K562 (cell line): ENCODE results near the gene PNPLA2. TPM values are rescaled to one million over a fixed set of nuclear protein-coding genes. Genes with fewer than 3 reads are reported as not detected.
A peak's percentile ranks its signal among the peaks of the same experiment; 100 is the strongest.

Experiments
- ATAC-seq: fragments of 200-7000 bp; cut with Tn5 transposase; 3 replicates; pipeline ENCODE4 v1.9.1; 2020; ENCODE audit warnings: moderate library complexity
- BruUV-seq: library from RNA; stranded (reverse); fragments of 400-500 nt; replicated peaks from 2 replicates; lab custom pipeline; 2021; lab: Mats Ljungman, UMichigan
- CTCF ChIA-PET: fragments of 300-600 bp; formaldehyde crosslinking; extraction: SDS; loops from one replicate; lab custom pipeline; 2021; ENCODE audit warnings: low intra/inter-chr PET ratio; lab: Yijun Ruan, JAX
- POLR2A ChIA-PET: fragments of 300-600, 350-650 bp; sonication (Branson Sonifier 250); formaldehyde crosslinking; extraction: SDS; loops from one replicate; lab custom pipeline; 2021; ENCODE audit warnings: antibody characterized with exemption, inconsistent platforms; lab: Yijun Ruan, JAX
- DNase-seq, 4 experiments: peaks; one replicate each; pipeline versions ENCODE4 v3.0.0 to v3.0.0-alpha.2; 2011 to 2018; ENCODE audit warnings: low spot score in 3 of 4, mixed read lengths in 3 of 4; ENCODE audit errors: extremely low read depth in 1 of 4
- FAIRE-seq: peaks from 2 replicates; lab custom pipeline; 2011; peaks lifted over from hg19 to GRCh38; lab: Jason Lieb, UNC
- H2AFZ ChIP-seq: 2 replicates; pipeline ENCODE4 v1.6.0; 2011; ENCODE audit warnings: low read depth, low read length, control low read depth, inconsistent platforms
- H3K27ac ChIP-seq: fragments of 200-600 bp; 3 replicates; pipeline ENCODE4 v1.8.0; 2011; ENCODE audit warnings: low read depth, mild to moderate bottlenecking, control low read depth, inconsistent platforms, low read length, moderate library complexity, mixed read lengths; ENCODE audit errors: extremely low read depth
- H3K27me3 ChIP-seq, 2 experiments: fragments of 300-600 bp in 1 of 2; 2 replicates in 1 of 2; 3 replicates in 1 of 2; pipeline versions ENCODE4 v1.6.0 to v1.8.0; 2011; ENCODE audit warnings: inconsistent platforms in 2 of 2, low read length in 2 of 2, mild to moderate bottlenecking in 1 of 2, mixed read lengths in 1 of 2, moderate library complexity in 1 of 2; ENCODE audit not compliant: control insufficient read depth in 2 of 2, insufficient read depth in 2 of 2
- H3K36me3 ChIP-seq: fragments of 300-600 bp; 3 replicates; pipeline ENCODE4 v1.8.0; 2011; ENCODE audit warnings: mild to moderate bottlenecking, low read length, inconsistent platforms; ENCODE audit not compliant: control insufficient read depth, insufficient read depth
- H3K4me1 ChIP-seq, 2 experiments: fragments of 200-600 bp in 1 of 2; replicated peaks in 1 of 2; 2 replicates in 1 of 2; 3 replicates in 1 of 2; pipeline versions ENCODE4 v1.5.1 to v1.8.0; 2011; ENCODE audit warnings: inconsistent platforms in 2 of 2, low read length in 2 of 2, mild to moderate bottlenecking in 1 of 2, mixed read lengths in 1 of 2, moderate library complexity in 1 of 2; ENCODE audit not compliant: control insufficient read depth in 2 of 2, insufficient read depth in 2 of 2
- H3K4me2 ChIP-seq: 2 replicates; pipeline ENCODE4 v1.6.1; 2011; ENCODE audit warnings: low read length, control low read depth, inconsistent platforms, mixed read lengths; ENCODE audit not compliant: insufficient read depth
- H3K4me3 ChIP-seq: fragments of 200-600 bp; sonication (generic), shearing (Covaris generic); 2 replicates; pipeline ENCODE4 v1.5.1; 2016; ENCODE audit warnings: control low read depth, inconsistent platforms
- H3K79me2 ChIP-seq: fragments of 200-600 bp; 3 replicates; pipeline ENCODE4 v1.8.0; 2011; ENCODE audit warnings: low read length, inconsistent platforms; ENCODE audit not compliant: control insufficient read depth, insufficient read depth
- H3K9ac ChIP-seq, 2 experiments: 2 replicates each; pipeline versions ENCODE4 v1.6.0 to v1.6.1; 2011; ENCODE audit warnings: low read depth in 2 of 2, low read length in 2 of 2, control low read depth in 1 of 2, inconsistent platforms in 1 of 2, mild to moderate bottlenecking in 1 of 2, mixed read lengths in 1 of 2; ENCODE audit not compliant: insufficient read depth in 1 of 2
- H3K9me1 ChIP-seq: one replicate; pipeline ENCODE4 v1.6.0; 2011; ENCODE audit warnings: inconsistent platforms, mild to moderate bottlenecking, low read length, moderate library complexity; ENCODE audit not compliant: control insufficient read depth, insufficient read depth
- H3K9me3 ChIP-seq: replicated peaks from 2 replicates; pipeline ENCODE4 v1.5.1; 2011; ENCODE audit warnings: low read depth, low read length, inconsistent platforms; ENCODE audit not compliant: control insufficient read depth, insufficient read depth
- H4K20me1 ChIP-seq: replicated peaks from 2 replicates; pipeline ENCODE4 v1.6.1; 2011; ENCODE audit warnings: low read length, inconsistent platforms, mixed read lengths; ENCODE audit not compliant: control insufficient read depth, insufficient read depth
- BMI1 ChIP-seq: fragments of 150-350 bp; IDR thresholded peaks from 2 replicates; pipeline ENCODE4 v1.6.1; 2014; ENCODE audit warnings: low read length
- EHMT2 ChIP-seq: fragments of 450-650 bp; IDR thresholded peaks from 2 replicates; pipeline ENCODE4 v1.6.1; 2018; ENCODE audit warnings: antibody characterized with exemption
- GTF2E2 ChIP-seq: fragments of 200-800 bp; sonication (Bioruptor generic); IDR thresholded peaks from 2 replicates; pipeline ENCODE4 v1.6.1; 2016; ENCODE audit warnings: missing genetic modification characterization, missing compliant biosample characterization
- HBP1 ChIP-seq: fragments of 450-650 bp; formaldehyde crosslinking; IDR thresholded peaks from 2 replicates; pipeline ENCODE4 v1.4.0; 2022; ENCODE audit warnings: missing genetic modification characterization
- L3MBTL2 ChIP-seq: fragments of 450-650 bp; IDR thresholded peaks from 2 replicates; pipeline ENCODE4 v1.6.1; 2016; ENCODE audit warnings: mild to moderate bottlenecking, moderate library complexity
- LCOR ChIP-seq: sonication (generic); formaldehyde crosslinking; IDR thresholded peaks from 2 replicates; pipeline ENCODE4 v1.8.0; 2022; ENCODE audit warnings: mild to moderate bottlenecking, missing genetic modification reagents
- MIER1 ChIP-seq: fragments of 450-650 bp; IDR thresholded peaks from 2 replicates; pipeline ENCODE4 v1.6.1; 2016; ENCODE audit warnings: antibody characterized with exemption, mild to moderate bottlenecking, low read depth
- MYC ChIP-seq, 2 experiments: fragments of 250-450 bp in 1 of 2; sonication (Bioruptor Pico) in 1 of 2; IDR thresholded peaks; 2 replicates each; pipeline versions ENCODE4 v1.5.1 to v1.6.1; 2012 to 2021; ENCODE audit warnings: low read depth in 2 of 2, borderline replicate concordance in 1 of 2, improper control_type of control experiment in 1 of 2, low read length in 1 of 2, mild to moderate bottlenecking in 1 of 2, moderate library complexity in 1 of 2
- PHB ChIP-seq: fragments of 250-450 bp; sonication (Bioruptor Pico); IDR thresholded peaks from 2 replicates; pipeline ENCODE4 v1.5.0; 2021
- RBFOX2 ChIP-seq: fragments of 200-400 bp; formaldehyde crosslinking; IDR thresholded peaks from 2 replicates; pipeline ENCODE4 v1.6.1; 2017; ENCODE audit warnings: low read depth, mild to moderate bottlenecking, low read length, moderate library complexity
- SNIP1 ChIP-seq: fragments of 450-650 bp; IDR thresholded peaks from 2 replicates; pipeline ENCODE4 v1.7.1; 2017; ENCODE audit warnings: low read depth, mild to moderate bottlenecking
- TEAD4 ChIP-seq, 2 experiments: sonication (generic) in 1 of 2; formaldehyde crosslinking in 1 of 2; IDR thresholded peaks; 2 replicates each; pipeline versions ENCODE4 v1.6.1 to v1.8.0; 2012 to 2022; ENCODE audit warnings: borderline replicate concordance in 1 of 2, inconsistent platforms in 1 of 2, low read length in 1 of 2, mild to moderate bottlenecking in 1 of 2, missing genetic modification reagents in 1 of 2
- ZNF316 ChIP-seq: fragments of 450-650 bp; IDR thresholded peaks from 2 replicates; pipeline ENCODE4 v1.6.1; 2016
- ZNF584 ChIP-seq: fragments of 200-800 bp; sonication (Bioruptor generic); IDR thresholded peaks from 2 replicates; pipeline ENCODE4 v1.6.1; 2016; ENCODE audit warnings: low read depth, mild to moderate bottlenecking, missing genetic modification characterization, missing compliant biosample characterization
- WGBS: fragments of 100-300 bp; shearing (Covaris generic); methylation state at CpG from one replicate; pipeline ENCODE4 v1.1.6; 2016; ENCODE audit warnings: low coverage, mixed read lengths; ENCODE audit not compliant: insufficient coverage; ENCODE audit errors: missing lambda C conversion rate; 5-methylcytosine and 5-hydroxymethylcytosine counted together
- in situ Hi-C: fragments of 300-500 bp; cut with MboI; formaldehyde crosslinking; loops from 4 replicates; pipeline ENCODE4 v1.15.0; 2018; ENCODE audit warnings: inconsistent platforms, mixed read lengths
- intact Hi-C: fragments of 100-400 bp; cut with micrococcal nuclease; formaldehyde crosslinking; loops from 2 replicates; pipeline ENCODE4 v1.14.2; 2022
- polyA plus RNA-seq, 8 experiments: library from polyadenylated mRNA; depleted of rRNA in 4 of 8; stranded (reverse) in 5 of 8; unstranded in 3 of 8; fragments of >200 nt; fragmentation: Nextera tagmentation in 2 of 8; fragmentation: Illumina TruSeq in 1 of 8; extraction: Ambion mirVana in 2 of 8; extraction: Trizol in 1 of 8; gene quantifications; 2 replicates each; pipeline versions ENCODE4 v1.2.1 to v1.2.3, GENCODE V29; 2011 to 2014; ENCODE audit warnings: inconsistent platforms in 1 of 8, missing spikeins in 1 of 8
- total RNA-seq, 7 experiments: library from RNA; depleted of rRNA in 6 of 7; stranded (reverse); fragments of >200 nt in 6 of 7; fragmentation: Illumina TruSeq in 2 of 7; extraction: Trizol in 2 of 7; gene quantifications; 2 replicates each; pipeline versions ENCODE4 v1.2.1 to v1.2.3, GENCODE V29; 2011 to 2021; ENCODE audit warnings: low replicate concordance in 1 of 7
- TF ChIP-seq, protein P1 (sequence below), 2 experiments: fragments of 200-800 bp in 1 of 2; sonication (Bioruptor generic) in 1 of 2; sonication (generic) in 1 of 2; formaldehyde crosslinking in 1 of 2; IDR thresholded peaks in 1 of 2; conservative IDR thresholded peaks in 1 of 2; 2 replicates each; pipeline versions ENCODE4 v1.5.0 to v1.6.1; 2016 to 2020; ENCODE audit warnings: missing compliant biosample characterization in 1 of 2, missing genetic modification characterization in 1 of 2, missing genetic modification reagents in 1 of 2
- TF ChIP-seq, protein P2 (sequence below): IDR thresholded peaks from 2 replicates; pipeline ENCODE4 v1.6.1; 2011; ENCODE audit not compliant: insufficient read length; ENCODE audit errors: extremely low read depth
- TF ChIP-seq, protein P3 (sequence below): fragments of 450-650 bp; formaldehyde crosslinking; conservative IDR thresholded peaks from 2 replicates; pipeline ENCODE4 v1.4.0; 2022; ENCODE audit warnings: mild to moderate bottlenecking, missing genetic modification characterization

Gene PNPLA2
- total and polyA plus RNA-seq, 9 of the 15 experiments (the other 6 are each of a cell fraction or from before 2014, with no cell fraction given): 0.39 to 87.1 (median 8.4) TPM

GRCh38 chr11:810040-810567 lies 8.6 kb upstream of the PNPLA2 start:
- H3K4me1 ChIP-seq: peaks cover 20 to 57% of the 10 kb centered on the region in 2 experiments; a peak in 4 of 5 replicates
- WGBS: under 1% methylated on average over 29 of the region's 55 CpGs
- peaks cover 71% of the 10 kb centered on the region for H3K79me2 ChIP-seq
- peak; percentile 2 for ATAC-seq
- H3K27me3 ChIP-seq: no peaks in the 10 kb centered on the region
- H3K4me2 ChIP-seq: peak overlapping the region; percentile 100
- peaks cover 24% of the 10 kb centered on the region for H4K20me1 ChIP-seq
- intact Hi-C loops: no loop called here
- BruUV-seq: TSS peak; percentile 65
- no peaks in the 10 kb centered on the region for H3K9me3 ChIP-seq
- CTCF ChIA-PET: no interaction called here
- FAIRE-seq: no peak
- H3K4me3 ChIP-seq: peak overlapping the region; percentile 99
- peaks cover 41% of the 10 kb centered on the region for H3K36me3 ChIP-seq
- peak overlapping the region; percentile 94 to 98 for H3K9ac ChIP-seq
- peak overlapping the region; percentile 98; the same call in 1 of the 2 replicates for H2AFZ ChIP-seq
- POLR2A ChIA-PET: interaction anchor here (0.6 to 2.2 kb wide), 14 partner anchors 8 to 228 kb away, joined by 3 to 22 read pairs (median 4); partner anchors contain the start of gene PNPLA2
- no peaks in the 10 kb centered on the region for H3K9me1 ChIP-seq
- DNase-seq: peak in 1 of 4 experiments; percentile 75
- in situ Hi-C loops: no loop called here
- H3K27ac ChIP-seq: peak overlapping the region; percentile 98
- TF ChIP-seq MIER1 (0 out of 2 replicates have a peak, but pooled peaks have one; percentile 26), BMI1 (no peak), MYC (IDR thresholded peaks at IDR 0.05; ENCODE audit: low read depth, low read length) (peak; percentile 7; the same call in 1 of the 2 replicates), MYC (CRISPR knock-in tag; IDR thresholded peaks at IDR 0.05; ENCODE audit: borderline replicate concordance, low read depth) (no peak), PHB (no peak), EHMT2 (no peak), LCOR (CRISPR knock-in tag) (0 out of 2 replicates have a peak, but pooled peaks have one; percentile 36), ZNF316 (no peak), ZNF584 (CRISPR knock-in tag) (no peak), RBFOX2 (peak; percentile 88), L3MBTL2 (no peak), HBP1 (CRISPR knock-in tag) (no peak), GTF2E2 (tag) (peak; percentile 67; the same call in 1 of the 2 replicates), SNIP1 (no peak), TEAD4 (IDR thresholded peaks at IDR 0.05; ENCODE audit: low read length) (no peak), TEAD4 (CRISPR knock-in tag; IDR thresholded peaks at IDR 0.05; ENCODE audit: borderline replicate concordance) (peak; percentile 14; the same call in 1 of the 2 replicates)
- TF ChIP-seq, protein P1, sequence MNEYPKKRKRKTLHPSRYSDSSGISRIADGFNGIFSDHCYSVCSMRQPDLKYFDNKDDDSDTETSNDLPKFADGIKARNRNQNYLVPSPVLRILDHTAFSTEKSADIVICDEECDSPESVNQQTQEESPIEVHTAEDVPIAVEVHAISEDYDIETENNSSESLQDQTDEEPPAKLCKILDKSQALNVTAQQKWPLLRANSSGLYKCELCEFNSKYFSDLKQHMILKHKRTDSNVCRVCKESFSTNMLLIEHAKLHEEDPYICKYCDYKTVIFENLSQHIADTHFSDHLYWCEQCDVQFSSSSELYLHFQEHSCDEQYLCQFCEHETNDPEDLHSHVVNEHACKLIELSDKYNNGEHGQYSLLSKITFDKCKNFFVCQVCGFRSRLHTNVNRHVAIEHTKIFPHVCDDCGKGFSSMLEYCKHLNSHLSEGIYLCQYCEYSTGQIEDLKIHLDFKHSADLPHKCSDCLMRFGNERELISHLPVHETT (CRISPR knock-in tag; conservative IDR thresholded peaks at IDR 0.05 in 1 of 2, IDR thresholded peaks at IDR 0.05 in 1 of 2): peak in 1 of 2 experiments; percentile 18; a peak in 1 of 4 replicates
- TF ChIP-seq, protein P2, sequence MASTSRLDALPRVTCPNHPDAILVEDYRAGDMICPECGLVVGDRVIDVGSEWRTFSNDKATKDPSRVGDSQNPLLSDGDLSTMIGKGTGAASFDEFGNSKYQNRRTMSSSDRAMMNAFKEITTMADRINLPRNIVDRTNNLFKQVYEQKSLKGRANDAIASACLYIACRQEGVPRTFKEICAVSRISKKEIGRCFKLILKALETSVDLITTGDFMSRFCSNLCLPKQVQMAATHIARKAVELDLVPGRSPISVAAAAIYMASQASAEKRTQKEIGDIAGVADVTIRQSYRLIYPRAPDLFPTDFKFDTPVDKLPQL: no peak
- TF ChIP-seq, protein P3, sequence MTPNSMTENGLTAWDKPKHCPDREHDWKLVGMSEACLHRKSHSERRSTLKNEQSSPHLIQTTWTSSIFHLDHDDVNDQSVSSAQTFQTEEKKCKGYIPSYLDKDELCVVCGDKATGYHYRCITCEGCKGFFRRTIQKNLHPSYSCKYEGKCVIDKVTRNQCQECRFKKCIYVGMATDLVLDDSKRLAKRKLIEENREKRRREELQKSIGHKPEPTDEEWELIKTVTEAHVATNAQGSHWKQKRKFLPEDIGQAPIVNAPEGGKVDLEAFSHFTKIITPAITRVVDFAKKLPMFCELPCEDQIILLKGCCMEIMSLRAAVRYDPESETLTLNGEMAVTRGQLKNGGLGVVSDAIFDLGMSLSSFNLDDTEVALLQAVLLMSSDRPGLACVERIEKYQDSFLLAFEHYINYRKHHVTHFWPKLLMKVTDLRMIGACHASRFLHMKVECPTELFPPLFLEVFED (CRISPR knock-in tag): no peak
